NCI-H2196 treated with DMSO at 0.1 percent for 48 hours (cell line): ENCODE results near the gene FZD2.
"Not testable (repeated sequence)": the region's sequence is repeated elsewhere in the genome, so short reads cannot be mapped to it uniquely, and the experiment has no call there.

Source experiments
- DNase-seq: peaks from one replicate; lab custom pipeline; 2025; ENCODE audit not compliant: unreplicated experiment; lab: John Stamatoyannopoulos, UW

The FZD2 gene

DNA sequence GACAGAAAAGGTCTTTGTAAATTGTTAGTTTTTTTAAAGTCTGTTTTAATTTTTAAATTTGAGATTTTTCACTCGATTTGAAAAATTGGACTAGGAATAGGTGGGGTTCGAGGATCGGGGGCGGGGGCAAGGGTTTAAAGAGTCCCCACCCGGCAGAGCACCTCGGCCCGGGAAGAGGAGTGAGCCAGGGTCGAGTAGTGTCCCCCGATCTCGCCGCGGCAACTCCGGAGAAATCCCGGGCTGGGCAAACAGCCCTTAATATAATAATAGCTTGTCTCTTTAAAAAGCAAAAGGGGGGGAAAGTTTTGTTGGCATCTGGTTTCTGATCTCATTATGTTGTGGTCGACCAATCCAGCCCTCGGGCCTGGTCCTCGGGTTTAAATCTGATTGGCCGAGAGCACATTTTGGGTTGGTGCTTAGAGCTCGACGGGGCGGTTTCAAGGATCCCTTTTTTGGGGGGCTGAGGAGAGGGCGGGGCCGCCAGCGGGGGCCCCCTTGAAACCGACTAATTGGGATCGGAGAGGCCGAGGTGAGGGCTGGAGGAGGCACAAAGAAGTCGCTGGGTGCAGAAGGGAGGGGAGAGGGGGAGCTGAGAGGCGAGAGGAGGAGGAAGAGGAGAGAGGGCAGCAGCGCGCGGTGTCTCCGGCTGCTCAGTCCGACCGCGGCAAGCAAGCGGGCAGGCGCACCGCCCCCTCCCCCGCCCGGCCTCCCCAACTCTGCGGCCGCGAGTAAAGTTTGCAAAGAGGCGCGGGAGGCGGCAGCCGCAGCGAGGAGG lies at the start of gene FZD2:
FZD2 (plus strand) TSS at position 653 of the 775 bp plus-strand sequence. CDS start 205 bp downstream, outside the sequence.
- peak; percentile 95 for DNase-seq

DNA sequence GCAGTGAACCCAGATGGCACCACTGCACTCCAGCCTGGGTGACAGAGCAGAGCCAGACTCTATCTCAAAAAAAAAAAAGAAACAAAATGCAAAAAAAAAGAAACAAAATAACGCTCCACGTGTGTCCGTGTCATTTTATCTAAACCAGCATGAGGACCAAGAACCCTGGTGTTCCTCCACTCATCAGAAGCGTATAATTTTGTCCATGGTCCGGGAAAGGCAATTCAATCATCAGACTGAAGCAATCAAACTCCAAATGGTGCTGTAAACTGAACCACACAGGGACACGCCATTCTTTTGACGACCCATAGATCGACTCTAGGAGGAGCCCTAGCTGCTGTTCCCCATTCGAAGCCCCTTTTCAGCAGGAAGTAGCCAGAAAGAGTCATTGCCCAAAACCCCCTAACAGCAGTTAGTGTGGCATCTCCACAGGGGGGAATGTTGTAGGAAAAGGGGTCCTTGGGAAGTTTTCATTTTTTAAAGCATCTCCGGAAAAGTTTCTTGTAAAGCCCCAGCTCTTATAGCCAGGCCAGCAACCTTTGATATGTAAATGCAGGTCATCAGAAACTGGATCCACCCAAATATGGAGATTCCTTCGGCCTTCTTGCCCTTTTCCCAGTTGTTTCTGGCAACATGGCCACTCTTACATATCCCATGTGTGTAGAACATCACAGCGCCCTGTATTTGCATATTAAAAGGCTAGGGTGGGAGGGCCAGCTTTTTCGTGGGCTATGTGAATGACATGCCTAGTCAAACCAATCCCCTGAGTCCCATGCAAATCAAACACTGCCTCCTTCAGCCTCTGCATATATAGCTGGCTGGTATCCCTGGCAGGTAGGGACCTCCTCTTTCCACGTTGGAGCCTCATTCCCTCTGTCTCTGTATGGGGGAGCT lies 45.8 kb upstream of the FZD2 start:
- DNase-seq: not testable (repeated sequence)

DNA sequence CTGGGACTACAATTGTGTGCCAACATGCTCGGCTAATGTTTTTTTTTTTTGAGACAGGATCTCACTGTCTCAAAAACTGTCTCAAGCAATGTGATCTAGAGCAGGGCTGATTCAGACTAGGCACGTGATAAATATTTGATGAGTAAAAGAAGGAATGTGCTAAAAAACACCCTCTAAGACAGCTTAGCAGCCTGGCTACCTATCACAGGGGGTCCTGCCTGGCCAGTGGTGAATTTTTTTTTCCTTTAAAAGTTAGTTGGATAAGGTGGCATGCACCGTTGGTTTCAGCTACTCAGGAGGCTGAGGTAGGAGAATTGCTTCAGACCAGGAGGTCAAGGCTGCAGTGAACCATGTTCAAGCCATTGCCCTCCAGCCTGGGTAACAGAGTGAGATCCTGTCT lies 39.3 kb upstream of the FZD2 start:
- no peak for DNase-seq

DNA sequence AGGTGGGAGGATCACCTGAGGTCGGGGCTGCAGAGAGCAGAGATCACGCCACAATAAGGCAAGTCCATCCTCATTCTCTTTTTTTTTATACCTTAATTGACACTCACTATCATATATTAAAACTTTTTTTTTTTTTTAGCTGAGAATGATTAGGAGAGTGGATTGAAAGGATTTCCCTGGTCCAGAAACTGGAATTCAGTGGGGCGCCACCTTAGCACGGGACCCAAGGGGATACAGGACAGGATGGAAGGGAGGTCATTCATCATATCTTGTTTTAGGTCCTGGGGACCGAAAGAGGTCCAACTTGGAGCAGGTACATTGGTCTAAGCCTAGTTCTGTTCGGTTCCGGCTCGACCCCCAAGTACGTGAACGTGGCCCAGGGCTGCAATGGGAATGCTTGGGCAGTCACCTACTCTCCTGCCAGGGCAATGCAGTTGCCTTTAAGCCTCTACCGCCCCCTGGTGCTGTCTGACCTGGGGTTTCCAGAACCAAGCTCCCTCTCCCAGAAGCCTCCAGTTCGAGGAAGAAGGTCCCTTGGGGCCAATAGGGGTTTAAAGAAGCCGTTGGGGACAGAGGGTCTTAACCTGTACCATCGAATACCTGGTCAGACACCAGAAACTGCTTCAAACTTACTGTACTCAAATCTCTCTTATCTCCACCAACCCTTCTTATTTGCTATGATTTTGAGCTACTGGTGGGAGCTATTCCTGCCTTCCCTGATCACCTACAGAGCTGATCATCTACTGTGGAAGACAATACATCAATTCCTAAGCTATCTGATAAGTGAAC lies 34.2 kb upstream of the FZD2 start:
- DNase-seq: peak; percentile 30

DNA sequence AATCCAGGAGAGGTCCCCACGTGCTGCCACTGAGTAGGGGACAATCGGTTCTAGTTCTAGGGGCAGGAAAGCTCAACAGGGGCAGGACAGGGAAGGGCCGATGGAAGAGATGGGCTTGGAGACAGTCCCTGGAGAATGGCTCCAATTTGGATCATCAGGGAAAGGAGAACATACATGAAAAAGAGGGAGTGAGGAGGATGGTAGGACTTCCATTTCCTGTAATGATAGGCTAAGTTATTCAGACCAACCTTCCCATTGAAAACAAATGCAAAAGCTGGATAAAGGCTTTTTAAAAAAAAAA lies 33.7 kb upstream of the FZD2 start:
- no peak for DNase-seq

DNA sequence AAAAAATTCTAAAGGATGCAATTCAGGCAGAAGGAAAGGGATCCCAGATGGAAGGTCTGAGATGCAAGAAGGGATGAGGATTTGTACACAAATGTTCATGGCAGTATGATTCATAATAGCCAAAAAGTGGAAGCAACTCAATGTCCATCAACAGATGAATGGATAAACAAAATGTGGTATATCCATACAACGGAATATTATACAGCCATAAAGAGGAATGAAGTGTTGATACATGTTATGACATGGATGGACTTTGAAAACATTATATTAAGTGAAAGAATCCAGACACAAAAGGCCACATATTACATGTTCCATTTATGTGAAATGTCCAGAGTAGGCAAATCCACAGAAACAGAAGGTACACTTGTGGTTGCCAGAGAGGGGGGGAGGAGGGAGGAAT lies 30.2 kb upstream of the FZD2 start:
- DNase-seq: no peak

DNA sequence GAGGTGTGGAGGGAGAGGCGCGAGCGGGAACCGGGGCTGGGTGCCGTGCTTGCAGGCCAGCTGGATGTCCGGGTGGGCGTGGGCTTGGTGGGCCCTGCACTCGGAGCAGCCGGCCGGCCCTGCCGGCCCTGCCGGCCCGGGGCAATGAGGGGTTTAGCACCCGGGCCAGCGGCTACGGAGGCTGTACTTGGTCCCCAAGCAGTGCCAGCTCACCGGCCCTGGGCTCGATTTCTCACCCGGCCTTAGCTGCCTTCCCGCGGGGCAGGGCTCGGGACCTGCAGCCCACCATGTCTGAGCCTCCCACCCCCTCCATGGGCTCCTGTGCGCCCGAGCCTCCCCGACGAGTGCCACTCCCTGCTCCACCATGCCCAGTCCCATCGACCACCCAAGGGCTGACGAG lies 29.3 kb upstream of the FZD2 start:
- DNase-seq: no peak

DNA sequence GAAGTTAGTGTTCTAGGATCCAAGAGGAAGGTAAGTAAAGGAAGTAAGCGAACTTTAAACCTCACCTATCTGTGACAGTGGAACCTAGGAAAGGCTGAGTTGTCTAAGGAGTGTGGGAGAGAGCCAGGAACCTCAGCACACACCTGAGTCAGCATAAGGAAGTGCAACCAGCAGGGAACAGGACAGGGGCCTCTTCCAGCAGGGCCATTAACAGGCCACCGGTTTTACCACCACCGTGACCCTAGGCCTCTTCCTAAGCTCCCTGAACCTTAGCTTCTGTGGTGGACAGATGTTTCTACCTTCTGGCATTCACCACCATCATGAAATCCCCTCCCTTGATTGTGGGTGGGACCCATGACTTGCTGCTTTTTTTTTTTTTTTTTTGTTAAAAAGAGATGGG lies 27.4 kb upstream of the FZD2 start:
- no peak for DNase-seq

DNA sequence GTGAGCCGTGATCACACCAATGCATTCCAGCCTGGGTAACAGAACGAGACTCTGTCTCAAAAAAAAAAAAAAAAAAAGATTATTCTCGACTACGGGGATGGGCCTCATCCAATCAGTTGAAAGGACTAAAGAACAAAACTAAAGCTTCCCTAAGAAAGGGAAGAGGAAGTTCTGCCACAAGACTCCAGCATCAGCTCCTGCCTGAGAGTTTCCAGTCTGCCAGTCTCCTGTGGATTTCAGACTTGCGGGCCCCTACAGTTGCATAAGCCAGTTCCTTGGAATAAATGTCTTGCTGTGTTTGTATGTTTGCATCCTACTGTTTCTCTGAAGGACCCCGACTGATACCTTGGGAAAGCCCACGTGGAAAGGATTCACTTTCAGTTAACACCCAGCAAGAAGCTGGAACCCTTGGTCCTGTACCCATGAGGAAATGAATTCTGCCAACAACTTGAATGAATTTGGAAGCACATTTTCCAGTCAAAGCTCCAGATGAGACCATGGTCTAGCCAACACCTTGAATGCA lies 26.3 kb upstream of the FZD2 start:
- DNase-seq: no peak

DNA sequence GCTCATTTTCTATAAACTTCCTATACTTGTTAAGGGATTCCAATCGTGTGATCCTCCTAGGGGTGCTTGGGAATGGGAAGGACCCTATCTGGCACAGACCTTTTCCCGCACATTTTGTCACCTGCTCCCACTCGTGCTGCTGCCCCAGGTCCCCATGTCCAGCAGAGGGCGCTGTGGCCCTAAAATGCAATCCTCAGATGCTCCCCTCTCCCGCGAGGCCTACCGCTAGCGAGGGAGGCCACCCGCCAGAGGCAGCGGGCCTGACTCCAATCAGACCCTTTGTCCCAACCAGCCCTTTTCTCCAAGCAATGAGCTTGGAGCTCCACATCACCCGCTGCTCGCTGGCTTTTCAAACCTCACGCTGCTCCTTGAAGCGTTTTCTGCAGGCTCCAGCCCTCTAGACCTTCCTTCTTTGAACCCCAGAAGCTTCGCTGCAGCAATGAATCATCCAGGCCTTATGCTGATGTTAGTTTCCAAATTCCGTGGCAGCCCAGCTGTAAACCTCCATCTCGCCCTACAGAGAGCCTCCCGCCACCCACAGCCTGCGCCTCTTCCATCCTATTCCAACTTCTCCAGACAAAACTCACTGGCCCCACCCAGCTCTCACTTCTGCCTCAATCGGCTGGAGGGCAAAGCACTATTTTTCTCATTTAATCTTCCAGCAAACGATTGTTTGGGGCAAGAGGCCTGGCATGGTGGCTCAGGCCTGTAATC lies 23.6 kb upstream of the FZD2 start:
- peak; percentile 76 for DNase-seq

DNA sequence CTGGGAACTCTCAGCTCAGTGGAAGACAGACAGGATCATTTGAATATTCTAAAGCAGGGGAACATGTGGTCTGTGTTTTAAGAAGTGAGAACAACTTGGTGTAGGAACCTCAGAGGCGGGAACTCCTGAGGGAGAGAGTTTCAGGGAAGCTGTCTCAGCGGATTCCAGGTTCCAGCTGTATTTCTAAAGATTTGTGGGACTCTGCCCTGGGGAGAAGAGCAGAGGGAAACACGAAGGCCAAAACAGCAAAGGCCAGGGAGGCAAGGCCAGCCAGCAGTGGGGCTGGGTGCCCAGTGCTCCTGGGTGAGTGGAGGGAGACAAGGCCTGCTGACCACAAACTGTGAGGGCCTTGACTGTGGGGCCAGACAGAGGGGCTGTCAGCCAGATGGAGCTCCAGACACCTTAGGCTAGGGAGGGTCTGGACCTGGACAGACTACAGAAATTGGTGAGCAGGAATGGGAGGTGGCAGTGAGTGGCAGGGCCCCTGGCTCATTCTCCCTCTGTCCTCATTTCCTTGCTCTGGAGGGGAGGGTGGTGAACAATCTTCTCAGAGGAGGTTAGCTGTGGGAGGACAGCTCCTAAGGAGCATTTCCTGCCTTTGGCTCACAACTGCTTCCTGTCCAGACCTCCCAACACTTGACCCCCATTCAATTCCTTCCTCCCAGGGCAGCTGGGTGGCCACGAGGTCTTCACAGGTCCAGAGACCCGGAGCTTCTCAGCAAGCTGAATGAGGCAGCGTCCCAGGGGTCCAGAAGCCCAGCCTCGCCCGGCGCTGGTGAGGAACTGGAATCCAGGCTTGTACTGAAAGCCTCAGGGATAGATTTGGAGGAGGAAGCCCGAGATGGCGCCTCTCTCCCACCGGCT lies 21.0 kb upstream of the FZD2 start:
- DNase-seq: no peak

DNA sequence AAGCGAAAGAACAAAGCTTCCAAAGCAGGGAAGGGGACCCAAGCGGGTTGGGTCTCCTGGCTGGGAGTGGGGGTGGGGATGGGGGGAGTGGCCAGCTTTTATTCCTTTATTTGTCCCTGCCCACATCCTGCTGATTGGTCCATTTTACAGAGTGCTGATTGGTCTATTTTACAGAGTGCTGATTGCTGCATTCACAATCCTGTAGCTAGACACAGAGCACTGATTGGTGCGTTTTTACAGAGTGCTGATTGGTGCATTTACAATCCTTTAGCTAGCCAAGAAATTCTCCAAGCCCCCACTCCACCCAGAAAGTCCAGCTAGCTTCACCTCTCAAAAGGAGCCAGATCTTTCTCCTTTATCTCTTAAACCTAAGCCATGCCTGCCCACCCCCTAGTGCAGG lies 19.4 kb upstream of the FZD2 start:
- not testable (repeated sequence) for DNase-seq

DNA sequence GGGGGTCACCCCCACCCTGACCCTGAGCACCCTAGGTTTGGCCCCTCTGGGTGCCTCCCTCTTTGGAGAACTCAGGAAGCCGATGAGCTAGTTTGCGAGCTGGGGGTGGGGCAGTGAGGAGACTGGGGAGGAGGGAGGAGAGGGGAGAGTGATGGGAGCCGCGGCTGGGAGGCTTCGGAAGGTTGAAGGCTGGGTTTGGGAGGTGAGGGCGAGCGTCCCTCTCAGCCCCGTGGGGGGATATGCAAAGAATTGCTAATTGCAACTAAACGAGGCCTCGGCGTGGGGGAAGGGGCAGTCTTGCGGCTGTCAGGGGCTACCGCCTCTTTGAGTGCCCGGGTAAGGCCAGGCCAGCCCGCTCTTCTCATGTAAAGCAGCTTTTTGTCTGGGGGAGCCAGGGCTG lies 17.6 kb upstream of the FZD2 start:
- no peak for DNase-seq

DNA sequence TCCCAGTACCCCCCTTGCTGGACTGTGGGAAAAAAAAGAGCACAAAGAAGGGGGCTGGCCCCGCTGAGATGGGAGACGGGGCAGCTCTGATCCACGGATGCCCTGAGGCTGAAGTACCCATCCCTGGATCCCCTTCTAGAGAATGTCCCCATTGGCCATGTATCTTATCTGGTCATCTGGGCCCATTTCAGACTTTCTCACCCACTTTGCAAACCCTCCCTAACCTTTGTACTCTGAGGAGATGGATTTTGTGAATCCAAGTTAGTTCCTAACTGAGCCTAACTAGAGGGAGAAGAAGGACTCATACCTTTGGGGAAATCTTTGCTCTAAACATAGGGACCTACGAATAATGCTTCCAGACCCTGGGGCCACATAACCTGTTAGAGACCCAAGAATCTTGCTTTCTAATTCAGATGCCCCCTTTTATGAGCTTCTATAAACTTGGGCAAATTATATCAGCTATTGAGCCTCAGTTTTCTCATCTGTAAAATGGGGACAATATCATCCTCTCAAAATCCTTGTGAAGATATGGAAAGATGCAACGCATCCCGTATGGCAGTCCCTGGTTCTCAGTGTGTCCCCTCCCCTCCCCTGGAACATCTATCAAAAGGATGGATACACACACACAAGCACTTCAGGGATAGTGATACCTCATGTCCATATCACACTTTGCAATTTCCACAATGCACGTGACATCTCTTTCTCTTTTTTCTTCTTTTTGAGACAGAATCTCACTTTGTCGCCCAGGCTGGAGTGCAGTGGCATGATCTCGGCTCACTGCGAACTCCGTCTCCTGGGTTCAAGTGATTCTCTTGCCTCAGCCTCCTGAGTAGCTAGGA lies 16.8 kb upstream of the FZD2 start:
- no peak for DNase-seq

DNA sequence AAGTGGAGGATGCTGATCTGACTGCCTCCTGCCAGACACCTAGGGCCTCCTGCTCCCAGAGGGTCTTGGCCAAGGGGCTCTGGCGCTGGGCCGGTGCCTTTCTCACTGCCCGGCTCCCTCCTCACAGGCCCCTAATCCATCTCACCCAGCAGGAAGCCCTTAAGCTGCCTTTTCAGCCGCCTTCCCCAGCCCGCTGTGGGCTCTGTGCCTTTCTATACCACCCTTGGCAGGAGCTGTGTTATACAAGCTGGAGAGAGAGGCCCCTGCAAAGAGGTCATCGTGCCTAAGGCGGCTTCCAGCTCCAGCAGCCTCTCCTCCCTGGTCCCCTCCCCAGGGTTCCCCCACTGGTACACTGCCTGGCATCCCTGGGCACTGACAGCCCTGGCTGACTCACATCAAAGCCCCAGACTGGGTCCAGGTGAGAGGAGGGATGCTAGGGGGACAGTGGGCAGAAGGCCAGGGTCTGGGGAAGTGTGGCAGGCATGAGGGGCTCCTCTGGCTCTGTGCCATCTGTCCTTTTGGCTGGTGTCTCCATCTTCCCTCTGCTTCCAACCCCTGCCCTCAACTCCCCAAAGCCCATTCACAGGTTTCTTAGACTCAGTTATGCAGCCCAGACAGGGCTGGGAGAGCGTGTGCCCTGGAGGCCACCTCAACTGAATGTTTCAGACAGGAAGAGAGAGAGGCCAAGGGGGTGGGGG lies 15.3 kb upstream of the FZD2 start:
- no peak for DNase-seq

DNA sequence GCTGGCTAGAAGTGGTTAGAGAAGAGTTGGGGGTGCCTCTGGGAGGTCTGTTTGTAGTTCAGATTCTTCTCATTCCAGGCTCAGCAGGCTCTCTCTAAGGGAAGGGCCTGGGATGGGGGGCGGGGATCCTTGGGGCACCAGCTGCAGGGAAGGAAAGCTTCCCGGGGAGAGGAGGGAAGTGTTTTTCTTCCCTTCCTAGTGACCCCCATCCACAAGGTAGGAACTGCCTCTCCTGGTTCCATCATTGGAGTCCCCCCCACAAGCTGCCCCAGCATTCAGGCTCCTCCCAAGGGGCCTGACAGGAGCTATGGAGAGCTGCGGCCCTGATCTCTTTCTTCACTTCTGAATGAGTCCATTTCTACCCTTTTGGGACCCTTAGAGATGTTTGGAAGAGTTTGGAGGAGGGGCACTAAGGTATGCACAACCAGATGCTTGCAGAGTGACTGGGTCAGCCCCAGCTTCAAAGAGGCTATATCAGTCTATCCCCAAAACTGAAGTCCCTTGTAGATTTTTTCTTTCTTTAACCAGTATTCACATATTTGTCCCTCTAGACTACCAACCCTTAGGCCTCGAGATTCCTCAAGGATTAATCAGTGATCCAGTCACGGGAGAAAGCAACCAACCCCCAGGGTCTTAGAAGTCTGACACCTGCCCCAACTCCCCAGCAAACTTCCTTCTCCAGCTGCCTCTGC lies 13.9 kb upstream of the FZD2 start:
- no peak for DNase-seq

DNA sequence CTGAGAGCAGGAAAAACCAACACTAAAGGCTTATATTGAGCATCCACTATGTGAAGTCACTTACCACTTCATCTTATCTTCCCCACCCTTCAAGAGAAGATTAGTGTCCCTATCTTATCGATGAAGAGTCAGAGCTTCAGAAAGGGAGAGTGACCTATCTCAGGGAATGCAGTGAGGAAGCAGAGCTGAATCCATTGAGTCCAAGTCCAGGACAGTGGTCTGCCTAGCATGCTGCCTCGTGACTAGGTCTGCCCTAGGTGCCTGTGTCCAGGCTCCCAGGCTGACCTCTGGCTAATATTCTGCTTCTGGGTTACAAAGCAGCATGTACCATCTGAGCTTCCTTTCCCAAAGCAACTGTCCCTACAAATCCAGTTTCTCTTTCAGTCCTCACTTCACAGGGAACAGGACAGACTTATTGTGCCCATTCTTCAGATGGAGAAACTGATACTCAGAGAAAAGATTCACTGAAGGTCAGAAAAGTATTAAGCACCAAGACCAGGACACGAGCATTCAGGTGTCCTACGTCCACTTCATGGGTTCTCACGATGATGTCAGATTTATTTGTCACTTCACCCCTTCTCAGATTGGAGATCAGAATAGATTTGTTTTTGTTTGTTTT lies 13.3 kb upstream of the FZD2 start:
- no peak for DNase-seq
